HepG2 (cell line): ENCODE measurements around the gene ATAD3C. TPM values are rescaled to one million over a fixed set of nuclear protein-coding genes. Genes with fewer than 3 reads are reported as not detected.
A peak's percentile ranks its signal among the peaks of the same experiment; 100 is the strongest.

Source experiments
- ATAC-seq: fragments of 200-7000 bp; cut with Tn5 transposase; 3 replicates; pipeline ENCODE4 v1.9.1; 2020; ENCODE audit warnings: mild to moderate bottlenecking, moderate library complexity
- BruUV-seq: library from RNA; stranded (reverse); fragments of 400-500 nt; replicated peaks from 2 replicates; lab custom pipeline; 2021; lab: Mats Ljungman, UMichigan
- CTCF ChIA-PET: fragments of 300-600 bp; formaldehyde crosslinking; extraction: SDS; loops from one replicate; lab custom pipeline; 2021; ENCODE audit warnings: low total read pairs, inconsistent platforms, low intra/inter-chr PET ratio; lab: Yijun Ruan, JAX
- POLR2A ChIA-PET: fragments of 350-600 bp; sonication (Branson Sonifier 250); formaldehyde crosslinking; loops from one replicate; lab custom pipeline; 2020; ENCODE audit warnings: antibody characterized with exemption, inconsistent platforms; lab: Yijun Ruan, JAX
- DNase-seq: peaks from one replicate; pipeline ENCODE4 v3.0.0-alpha.2; 2015; ENCODE audit warnings: low spot score
- FAIRE-seq: peaks from 3 replicates; lab custom pipeline; 2011; peaks lifted over from hg19 to GRCh38; lab: Jason Lieb, UNC
- H2AFZ ChIP-seq: one replicate; pipeline ENCODE4 v1.6.1; 2011; ENCODE audit warnings: low read length, inconsistent platforms
- H3K27ac ChIP-seq: fragments of 300-600 bp; 3 replicates; pipeline ENCODE4 v1.8.0; 2011; ENCODE audit warnings: mixed run types, mild to moderate bottlenecking, mixed read lengths, low read length, inconsistent platforms; ENCODE audit not compliant: insufficient read depth; ENCODE audit errors: extremely low read length
- H3K27me3 ChIP-seq, 2 experiments: fragments of 200-600 bp in 1 of 2; 2 replicates in 1 of 2; 3 replicates in 1 of 2; pipeline versions ENCODE4 v1.6.0 to v1.8.0; 2011; ENCODE audit warnings: low read length in 2 of 2, mild to moderate bottlenecking in 2 of 2, moderate library complexity in 2 of 2, inconsistent platforms in 1 of 2; ENCODE audit not compliant: insufficient read depth in 2 of 2, control insufficient read depth in 1 of 2
- H3K36me3 ChIP-seq, 2 experiments: fragments of 200-600 bp in 1 of 2; replicated peaks in 1 of 2; 2 replicates in 1 of 2; 3 replicates in 1 of 2; pipeline versions ENCODE4 v1.5.1 to v1.8.0; 2011; ENCODE audit warnings: low read length in 2 of 2, inconsistent platforms in 1 of 2; ENCODE audit not compliant: insufficient read depth in 2 of 2, control insufficient read depth in 1 of 2
- H3K4me1 ChIP-seq: 2 replicates; pipeline ENCODE4 v1.5.1; 2012; ENCODE audit warnings: low read length, inconsistent platforms; ENCODE audit not compliant: insufficient read depth
- H3K4me2 ChIP-seq: 2 replicates; pipeline ENCODE4 v1.6.0; 2011; ENCODE audit warnings: low read depth, low read length, inconsistent platforms
- H3K4me3 ChIP-seq, 3 experiments: fragments of 200-600 bp in 1 of 3; sonication (generic), shearing (Covaris generic) in 1 of 3; replicated peaks in 1 of 3; 2 replicates each; pipeline ENCODE4 v1.5.1; 2011 to 2016; ENCODE audit warnings: low read length in 3 of 3, inconsistent platforms in 2 of 3, low read depth in 2 of 3, mild to moderate bottlenecking in 2 of 3, control low read depth in 1 of 3, mixed read lengths in 1 of 3; ENCODE audit not compliant: insufficient read depth in 1 of 3
- H3K79me2 ChIP-seq: one replicate; pipeline ENCODE4 v1.6.1; 2011; ENCODE audit warnings: low read length, inconsistent platforms; ENCODE audit not compliant: insufficient read depth
- H3K9ac ChIP-seq: 2 replicates; pipeline ENCODE4 v1.6.0; 2011; ENCODE audit warnings: mild to moderate bottlenecking, low read depth, low read length, inconsistent platforms; ENCODE audit not compliant: insufficient read depth
- H3K9me3 ChIP-seq: 2 replicates; pipeline ENCODE4 v1.5.1; 2012; ENCODE audit warnings: mild to moderate bottlenecking, low read length
- H4K20me1 ChIP-seq: 2 replicates; pipeline ENCODE4 v1.6.0; 2011; ENCODE audit warnings: inconsistent platforms, mild to moderate bottlenecking, low read length, moderate library complexity; ENCODE audit not compliant: insufficient read depth
- HINFP ChIP-seq: sonication (generic); formaldehyde crosslinking; IDR thresholded peaks from 2 replicates; pipeline ENCODE4 v1.4.0; 2020; ENCODE audit warnings: low read depth, mild to moderate bottlenecking, missing genetic modification reagents
- HNF1A ChIP-seq, 2 experiments: sonication (generic) in 1 of 2; formaldehyde crosslinking in 1 of 2; IDR thresholded peaks; 2 replicates each; pipeline versions ENCODE4 v1.4.0 to v1.6.1; 2016 to 2020; ENCODE audit warnings: borderline replicate concordance in 1 of 2, low read depth in 1 of 2, mild to moderate bottlenecking in 1 of 2, missing genetic modification reagents in 1 of 2
- JUNB ChIP-seq: sonication (generic); formaldehyde crosslinking; IDR thresholded peaks from 2 replicates; pipeline ENCODE4 v1.8.0; 2022; ENCODE audit warnings: missing genetic modification reagents, mild to moderate bottlenecking, borderline replicate concordance
- KDM5B ChIP-seq: sonication (generic); formaldehyde crosslinking; IDR thresholded peaks from 2 replicates; pipeline ENCODE4 v1.4.0; 2020; ENCODE audit warnings: missing genetic modification reagents, mild to moderate bottlenecking, borderline replicate concordance
- MAFK ChIP-seq, 2 experiments: IDR thresholded peaks in 1 of 2; conservative IDR thresholded peaks in 1 of 2; 2 replicates each; pipeline ENCODE4 v1.6.1; 2011; ENCODE audit warnings: improper control_type of control experiment in 2 of 2, low read length in 2 of 2
- PREB ChIP-seq: sonication (generic); formaldehyde crosslinking; IDR thresholded peaks from 2 replicates; pipeline ENCODE4 v1.4.0; 2020; ENCODE audit warnings: missing genetic modification reagents
- TAF1 ChIP-seq: sonication (generic); formaldehyde crosslinking; IDR thresholded peaks from 2 replicates; pipeline ENCODE4 v1.4.0; 2020; ENCODE audit warnings: missing genetic modification reagents
- TOPORS ChIP-seq: sonication (generic); formaldehyde crosslinking; IDR thresholded peaks from 2 replicates; pipeline ENCODE4 v1.8.0; 2023; ENCODE audit warnings: mild to moderate bottlenecking, missing genetic modification reagents
- ZBTB37 ChIP-seq: sonication (generic); formaldehyde crosslinking; IDR thresholded peaks from 2 replicates; pipeline ENCODE4 v1.4.0; 2020; ENCODE audit warnings: mild to moderate bottlenecking, missing genetic modification reagents
- ZBTB43 ChIP-seq: sonication (generic); formaldehyde crosslinking; conservative IDR thresholded peaks from 2 replicates; pipeline ENCODE4 v1.4.0; 2020; ENCODE audit warnings: missing genetic modification reagents
- ZNF34 ChIP-seq: sonication (generic); formaldehyde crosslinking; IDR thresholded peaks from 2 replicates; pipeline ENCODE4 v1.4.0; 2020; ENCODE audit warnings: mild to moderate bottlenecking, missing genetic modification reagents, borderline replicate concordance
- ZNF343 ChIP-seq: sonication (generic); formaldehyde crosslinking; IDR thresholded peaks from 2 replicates; pipeline ENCODE4 v1.4.0; 2020; ENCODE audit warnings: mild to moderate bottlenecking, missing genetic modification reagents
- ZNF790 ChIP-seq: sonication (generic); formaldehyde crosslinking; IDR thresholded peaks from 2 replicates; pipeline ENCODE4 v1.8.0; 2022; ENCODE audit warnings: missing genetic modification reagents, mild to moderate bottlenecking, borderline replicate concordance
- WGBS: methylation state at CpG from one replicate; pipeline ENCODE4 v1.1.6; 2017; ENCODE audit warnings: low lambda C conversion rate; 5-methylcytosine and 5-hydroxymethylcytosine counted together
- in situ Hi-C: cut with HindIII; loops from 2 replicates; pipeline ENCODE4 v1.10.0; 2017; ENCODE audit warnings: low pct_unique_long_range_greater_than_20kb; ENCODE audit not compliant: extremely low pct_ligation_motif_present
- intact Hi-C: fragments of 100-400 bp; cut with micrococcal nuclease; formaldehyde crosslinking; loops from one replicate; pipeline ENCODE4 v1.10.0; 2022; ENCODE audit not compliant: unreplicated experiment
- polyA plus RNA-seq, 8 experiments: library from polyadenylated mRNA; depleted of rRNA in 3 of 8; stranded (reverse) in 7 of 8; unstranded in 1 of 8; fragments of >200 nt; fragmentation: Illumina TruSeq in 4 of 8; extraction: Trizol in 4 of 8; gene quantifications; 2 replicates each; pipeline versions ENCODE4 v1.2.1 to v1.2.3, GENCODE V29; 2011 to 2016; ENCODE audit warnings: low read depth in 4 of 8, missing spikeins in 1 of 8, mixed read lengths in 1 of 8; ENCODE audit not compliant: insufficient read depth in 1 of 8
- total RNA-seq, 5 experiments: library from RNA; depleted of rRNA; stranded (reverse); fragments of >200 nt; fragmentation: Illumina TruSeq; extraction: Trizol; gene quantifications; 2 replicates each; pipeline ENCODE4 v1.2.3, GENCODE V29; 2016; ENCODE audit warnings: low read depth in 1 of 5

Gene ATAD3C
- total and polyA plus RNA-seq, 2 of the 13 experiments (the other 11 are each of a cell fraction or from before 2014, with no cell fraction given): 2.4 to 3.2 TPM

DNA sequence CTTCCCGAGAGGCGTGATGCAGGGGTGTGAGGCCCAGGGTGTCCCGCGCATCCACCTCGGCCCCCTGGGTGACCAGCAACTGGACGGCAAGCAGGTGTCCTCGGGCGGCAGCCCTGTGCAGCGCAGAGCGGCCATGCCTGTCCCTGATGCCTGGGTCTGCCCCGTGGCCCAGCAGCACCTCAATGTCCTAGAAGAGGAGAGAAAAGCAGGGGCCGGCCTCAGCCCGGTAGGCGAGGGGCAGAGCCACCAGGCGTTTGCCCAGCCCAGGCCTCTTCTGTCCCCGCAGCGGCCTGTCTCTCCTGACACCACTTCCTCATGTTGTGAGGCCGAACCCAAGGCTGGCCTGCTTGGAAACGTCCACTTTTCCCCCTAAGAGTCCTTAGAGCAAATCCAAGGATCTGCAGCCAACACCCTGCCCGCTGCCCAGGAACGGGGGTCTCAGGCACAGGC, 30.1 kb upstream of the ATAD3C start:
- no TSS peak for BruUV-seq
- peak overlapping the region; percentile 67; the same call in 1 of the 2 replicates for H3K9ac ChIP-seq
- FAIRE-seq: no peak
- no peaks in the 10 kb centered on the region for H3K36me3 ChIP-seq
- no peaks in the 10 kb centered on the region; a peak in 1 of 5 replicates for H3K27me3 ChIP-seq
- CTCF ChIA-PET: no interaction called here
- POLR2A ChIA-PET: interaction anchor here (2.7 to 3.5 kb wide), 2 partner anchors 12 to 18 kb away, joined by 25 to 126 read pairs; no protein-coding TSS in a partner anchor
- H3K79me2 ChIP-seq: peaks cover 12% of the 10 kb centered on the region
- in situ Hi-C loops (no loop called here), intact Hi-C loops (no loop called here)
- WGBS: 48% methylated on average over 5 of the region's 21 CpGs
- peak overlapping the region; percentile 37 to 70 (median 70); a peak in 5 of 6 replicates for H3K4me3 ChIP-seq
- H3K27ac ChIP-seq: peak overlapping the region; percentile 44
- ATAC-seq: peak; percentile 4; the same call in 1 of the 3 replicates
- H3K4me1 ChIP-seq: peaks cover 62% of the 10 kb centered on the region
- no peaks in the 10 kb centered on the region for H4K20me1 ChIP-seq
- no peak overlapping the region for H2AFZ ChIP-seq
- no peaks in the 10 kb centered on the region for H3K9me3 ChIP-seq
- no peak for DNase-seq
- H3K4me2 ChIP-seq: peak overlapping the region; percentile 69
- TF ChIP-seq HINFP (CRISPR knock-in tag) (no peak), MAFK (conservative IDR thresholded peaks at IDR 0.05 in 1 of 2, IDR thresholded peaks at IDR 0.05 in 1 of 2; ENCODE audit: low read length in 2 of 2) (no peak), TAF1 (CRISPR knock-in tag) (no peak), PREB (no peak), ZBTB43 (CRISPR knock-in tag) (no peak), JUNB (CRISPR knock-in tag) (no peak), ZNF790 (CRISPR knock-in tag) (no peak), ZNF34 (CRISPR knock-in tag) (no peak), HNF1A (IDR thresholded peaks at IDR 0.05; ENCODE audit: low read depth) (no peak), HNF1A (CRISPR knock-in tag; IDR thresholded peaks at IDR 0.05; ENCODE audit: borderline replicate concordance) (no peak), TOPORS (CRISPR knock-in tag) (no peak), ZBTB37 (no peak), ZNF343 (0 out of 2 replicates have a peak, but pooled peaks have one; percentile 44), KDM5B (CRISPR knock-in tag) (no peak)
